Measurements from ENCODE around the gene SART3.

DNA sequence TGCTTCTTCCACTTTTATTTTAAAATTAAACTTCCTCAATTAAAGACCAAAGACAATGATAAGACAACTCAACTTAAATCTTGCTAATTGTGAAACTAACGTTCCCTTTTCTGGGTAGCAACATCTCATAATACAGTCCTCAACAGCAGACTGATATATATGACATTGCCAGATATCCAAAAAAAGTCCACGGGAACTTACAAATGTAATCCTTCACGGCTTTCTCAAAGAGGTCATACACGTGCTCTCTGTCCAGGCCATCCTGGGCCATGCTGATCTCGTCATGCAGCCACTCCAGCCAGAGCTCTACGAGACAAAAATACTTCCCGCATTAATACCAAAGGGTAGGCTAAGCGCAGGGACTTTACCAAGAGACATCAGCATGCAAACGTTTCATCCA is 13.3 kb downstream of the SART3 start:
- TF ChIP-seq, protein P1, sequence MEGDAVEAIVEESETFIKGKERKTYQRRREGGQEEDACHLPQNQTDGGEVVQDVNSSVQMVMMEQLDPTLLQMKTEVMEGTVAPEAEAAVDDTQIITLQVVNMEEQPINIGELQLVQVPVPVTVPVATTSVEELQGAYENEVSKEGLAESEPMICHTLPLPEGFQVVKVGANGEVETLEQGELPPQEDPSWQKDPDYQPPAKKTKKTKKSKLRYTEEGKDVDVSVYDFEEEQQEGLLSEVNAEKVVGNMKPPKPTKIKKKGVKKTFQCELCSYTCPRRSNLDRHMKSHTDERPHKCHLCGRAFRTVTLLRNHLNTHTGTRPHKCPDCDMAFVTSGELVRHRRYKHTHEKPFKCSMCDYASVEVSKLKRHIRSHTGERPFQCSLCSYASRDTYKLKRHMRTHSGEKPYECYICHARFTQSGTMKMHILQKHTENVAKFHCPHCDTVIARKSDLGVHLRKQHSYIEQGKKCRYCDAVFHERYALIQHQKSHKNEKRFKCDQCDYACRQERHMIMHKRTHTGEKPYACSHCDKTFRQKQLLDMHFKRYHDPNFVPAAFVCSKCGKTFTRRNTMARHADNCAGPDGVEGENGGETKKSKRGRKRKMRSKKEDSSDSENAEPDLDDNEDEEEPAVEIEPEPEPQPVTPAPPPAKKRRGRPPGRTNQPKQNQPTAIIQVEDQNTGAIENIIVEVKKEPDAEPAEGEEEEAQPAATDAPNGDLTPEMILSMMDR (IDR thresholded peaks at IDR 0.05 in 8 of 11, conservative IDR thresholded peaks at IDR 0.05 in 3 of 11), result no peak
- TF ChIP-seq POLR2A (IDR thresholded peaks at IDR 0.05), result no peak
